Measurements from ENCODE around the gene MET. TPM values are rescaled to one million over a fixed set of nuclear protein-coding genes. Genes with fewer than 3 reads are reported as not detected.
"Not testable (repeated sequence)": the region's sequence is repeated elsewhere in the genome, so short reads cannot be mapped to it uniquely, and the experiment has no call there.

The MET gene
- total RNA-seq, 1 donor from 2014 or later: 59.4 TPM

DNA sequence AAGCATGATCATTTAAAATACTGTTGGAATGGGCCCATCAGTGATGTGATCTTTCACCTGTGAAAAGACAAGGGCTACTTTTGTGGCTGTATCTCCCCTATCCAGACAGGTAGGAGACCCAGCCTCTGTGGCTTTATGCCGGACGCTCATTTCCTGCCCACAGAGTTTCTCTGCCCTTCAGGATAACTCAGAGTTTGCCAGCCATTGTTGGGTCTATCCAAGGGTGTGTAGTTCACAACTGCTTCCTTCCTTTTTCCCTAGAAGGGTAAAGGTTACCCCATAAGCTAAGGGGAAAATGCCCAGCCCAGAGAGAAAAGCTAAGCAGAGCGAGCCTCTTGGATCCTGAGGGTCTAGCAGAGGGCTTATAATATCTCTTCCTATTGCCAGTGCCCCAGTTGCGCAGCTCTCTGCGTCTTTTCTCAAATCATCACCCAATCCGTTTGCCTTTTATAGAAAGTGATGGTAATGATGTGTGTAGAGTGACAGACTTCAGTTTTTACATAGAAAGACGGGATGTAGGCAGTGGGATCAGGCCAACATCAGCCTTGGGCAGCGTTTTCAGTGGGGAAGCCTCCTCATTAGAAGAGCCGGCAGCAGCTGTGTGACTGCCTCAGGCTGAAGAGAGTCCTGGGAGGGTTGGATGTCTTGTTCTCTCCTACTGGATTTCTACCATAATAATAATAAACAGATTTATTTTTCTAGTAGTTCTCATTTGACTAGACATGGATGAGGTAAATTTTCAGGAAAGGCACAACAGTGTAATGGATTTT lies 80.5 kb downstream of the MET start:
- DNase-seq (ENCODE audit: low spot score): no peak

GRCh38 chr7:116753130-116753529 lies 81.1 kb downstream of the MET start:
- DNase-seq (ENCODE audit: low spot score): no peak

DNA sequence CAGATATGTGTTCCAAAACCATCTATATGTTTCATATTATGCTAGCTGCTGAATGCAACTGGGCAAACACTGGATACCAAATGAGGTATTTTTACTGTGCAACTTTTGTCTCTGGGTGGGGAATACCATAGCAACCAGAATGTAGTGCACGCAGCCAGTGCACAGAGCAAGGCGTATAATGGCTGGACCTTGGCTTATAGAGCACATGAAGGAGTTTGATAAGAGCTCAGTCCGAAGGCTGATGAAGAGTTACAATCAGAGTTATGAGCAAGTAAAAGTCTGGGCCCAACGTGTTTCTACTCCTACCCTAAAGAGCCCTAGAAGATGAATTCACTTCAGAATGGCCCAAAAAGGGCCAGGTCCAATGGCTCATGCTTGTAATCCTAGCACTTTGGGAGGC lies 82.2 kb downstream of the MET start:
- no peak for DNase-seq (ENCODE audit: low spot score)

- no peak for DNase-seq (ENCODE audit: low spot score)
Observed at GRCh38 chr7:116757283-116757682, 85.3 kb downstream of the MET start.

GRCh38 chr7:116759642-116760041 lies 87.6 kb downstream of the MET start:
- not testable (repeated sequence) for DNase-seq (ENCODE audit: low spot score)

DNA sequence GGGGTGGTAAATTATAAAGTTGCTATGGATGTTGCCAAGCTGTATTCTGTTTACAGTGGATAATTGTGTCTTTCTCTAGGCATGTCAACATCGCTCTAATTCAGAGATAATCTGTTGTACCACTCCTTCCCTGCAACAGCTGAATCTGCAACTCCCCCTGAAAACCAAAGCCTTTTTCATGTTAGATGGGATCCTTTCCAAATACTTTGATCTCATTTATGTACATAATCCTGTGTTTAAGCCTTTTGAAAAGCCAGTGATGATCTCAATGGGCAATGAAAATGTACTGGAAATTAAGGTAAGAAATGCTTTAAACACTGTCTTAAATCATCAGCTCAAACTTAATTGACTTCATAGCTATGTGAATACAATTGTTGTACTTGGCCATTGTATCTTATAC lies 91.0 kb downstream of the MET start:
- no peak for DNase-seq (ENCODE audit: low spot score)

- no peak for DNase-seq (ENCODE audit: low spot score)
Observed at GRCh38 chr7:116763647-116764046, 91.7 kb downstream of the MET start.

- DNase-seq (ENCODE audit: low spot score): peak; percentile 21
Observed at GRCh38 chr7:116766881-116767280, 94.9 kb downstream of the MET start.

- no peak for DNase-seq (ENCODE audit: low spot score)
Observed at GRCh38 chr7:116769546-116769945, 97.5 kb downstream of the MET start.

- no peak for DNase-seq (ENCODE audit: low spot score)
Observed at GRCh38 chr7:116770941-116771340, 98.9 kb downstream of the MET start.

GRCh38 chr7:116771640-116772039 lies 99.6 kb downstream of the MET start:
- no peak for DNase-seq (ENCODE audit: low spot score)

- no peak for DNase-seq (ENCODE audit: low spot score)
Observed at GRCh38 chr7:116772423-116772863, 100.4 kb downstream of the MET start.

- no peak for DNase-seq (ENCODE audit: low spot score)
Observed at GRCh38 chr7:116772926-116773749, 101.1 kb downstream of the MET start.

DNA sequence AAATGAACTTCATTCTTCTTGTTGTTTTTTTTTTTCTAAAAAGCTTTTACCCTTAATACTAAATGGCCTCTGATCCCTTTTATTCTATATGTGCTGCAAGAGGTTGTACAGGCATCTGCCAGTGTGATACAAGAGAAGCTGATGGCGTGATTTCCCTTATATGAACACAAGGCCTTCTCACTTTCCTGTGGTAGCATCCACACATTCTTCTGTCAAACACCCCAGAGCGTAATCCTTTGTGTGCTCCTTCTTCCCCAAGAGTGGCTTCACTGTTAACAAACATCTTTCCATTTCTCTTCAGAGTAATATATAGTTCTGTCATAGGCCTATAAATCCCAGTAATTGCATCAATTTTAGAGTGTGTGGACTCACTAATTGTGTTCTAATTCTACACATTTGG lies 104.0 kb downstream of the MET start:
- DNase-seq (ENCODE audit: low spot score): no peak

GRCh38 chr7:116776610-116777289 lies 104.8 kb downstream of the MET start:
- peak; percentile 64 for DNase-seq (ENCODE audit: low spot score)

DNA sequence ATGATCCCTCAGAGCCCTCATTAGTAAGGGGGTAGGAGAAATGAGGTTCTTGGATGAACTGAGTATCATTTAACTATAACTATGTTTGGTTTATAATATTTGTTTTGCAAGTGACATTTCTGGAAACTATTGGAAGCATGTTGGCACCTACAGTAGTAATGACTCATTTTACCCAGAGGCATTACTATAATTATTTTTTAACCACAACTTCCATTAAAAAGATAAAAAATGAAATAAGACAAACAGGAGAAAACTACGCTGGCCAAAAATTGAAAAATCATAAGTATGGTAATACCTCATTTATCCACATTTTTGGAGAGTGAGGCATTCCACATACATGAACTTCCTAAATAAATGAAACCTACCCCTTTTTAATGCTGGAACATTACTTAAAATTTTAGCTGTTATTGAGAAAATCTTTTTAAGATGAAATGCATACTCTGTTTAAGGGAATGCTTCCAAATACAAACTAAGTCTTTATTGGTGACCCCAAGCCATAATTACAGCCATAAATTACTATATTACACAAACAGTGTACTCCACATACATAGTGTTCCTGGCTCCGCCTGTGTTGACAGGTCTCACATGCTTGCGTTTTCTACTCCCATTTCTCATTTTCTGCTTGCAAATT lies 105.8 kb downstream of the MET start:
- no peak for DNase-seq (ENCODE audit: low spot score)

- DNase-seq (ENCODE audit: low spot score): no peak
Observed at GRCh38 chr7:116779216-116779615, 107.2 kb downstream of the MET start.

DNA sequence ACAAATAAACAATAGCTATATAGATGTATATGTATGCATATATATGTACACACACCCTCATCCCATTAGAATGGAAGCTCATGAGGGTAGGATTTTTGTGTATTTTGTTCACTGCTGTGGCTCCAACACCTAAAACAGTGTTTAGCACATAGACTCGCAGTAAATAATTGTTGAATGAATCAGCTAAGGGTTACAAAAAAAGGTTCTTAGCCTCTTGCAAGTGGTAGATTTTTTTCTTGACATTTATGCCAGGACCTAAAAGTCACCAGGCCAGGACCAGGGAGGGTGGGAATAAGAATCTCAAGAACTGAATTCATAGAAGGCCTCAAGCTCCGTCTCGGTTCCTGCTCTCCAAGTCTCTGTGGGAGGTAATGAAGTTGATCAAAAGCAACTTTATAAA lies 107.9 kb downstream of the MET start:
- DNase-seq (ENCODE audit: low spot score): no peak

DNA sequence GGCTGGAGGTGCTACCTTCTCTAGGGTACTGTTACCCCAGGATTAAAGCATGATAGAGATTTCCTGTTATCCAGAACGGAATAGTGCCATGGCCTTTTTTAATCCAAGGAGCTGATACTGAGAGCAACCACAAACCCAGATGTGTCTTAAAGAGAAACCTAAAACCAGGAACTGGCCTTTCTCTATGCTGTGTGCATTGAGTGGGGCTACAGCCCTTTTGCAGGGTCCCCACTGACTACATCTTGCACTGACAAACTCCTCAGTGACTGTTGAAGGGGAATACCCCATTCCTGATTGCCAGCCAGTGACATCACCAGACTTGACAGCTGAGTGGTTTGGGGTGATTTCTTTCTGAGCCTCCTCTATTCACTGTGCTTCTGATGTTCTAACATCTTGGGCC lies 108.5 kb downstream of the MET start:
- DNase-seq (ENCODE audit: low spot score): no peak

DNA sequence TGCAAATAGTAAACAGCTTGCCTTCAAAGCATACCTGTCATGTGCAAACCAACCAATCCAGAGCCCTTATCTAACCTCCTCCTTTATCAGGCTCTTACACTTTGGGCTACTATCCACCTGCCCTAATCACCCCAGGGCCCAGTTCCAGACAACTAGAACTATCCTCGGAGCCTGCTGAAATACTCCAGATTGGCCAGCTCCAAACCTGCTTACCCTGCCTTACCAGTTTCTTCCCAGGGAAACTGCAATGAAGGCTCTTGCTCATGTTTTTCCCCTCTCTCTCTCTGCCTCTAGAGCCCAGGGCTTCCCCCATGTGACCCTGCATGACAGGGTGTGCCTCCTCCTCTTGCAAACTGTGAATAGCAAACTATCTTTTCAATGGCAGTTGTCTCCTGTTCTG lies 109.0 kb downstream of the MET start:
- DNase-seq (ENCODE audit: low spot score): peak; percentile 84

DNA sequence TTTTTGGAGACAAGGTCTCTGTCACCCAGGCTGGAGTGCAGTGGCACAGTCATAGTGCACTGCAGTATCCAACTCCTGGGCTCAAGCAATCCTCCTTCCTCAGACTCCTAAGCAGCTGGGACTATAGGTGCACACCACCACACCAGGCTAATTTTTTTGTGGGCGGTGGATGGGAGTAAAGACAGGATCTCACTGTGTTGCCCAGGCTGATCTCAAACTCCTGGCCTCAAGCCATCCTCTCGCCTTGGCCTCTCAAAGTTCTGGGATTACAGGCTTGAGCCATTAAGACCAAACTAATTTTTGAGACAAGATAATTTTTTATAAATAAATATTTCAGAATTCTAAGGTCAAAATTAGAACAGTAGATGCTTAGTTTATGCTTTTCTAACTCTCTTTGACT lies 109.6 kb downstream of the MET start:
- no peak for DNase-seq (ENCODE audit: low spot score)

- no peak for DNase-seq (ENCODE audit: low spot score)
Observed at GRCh38 chr7:116782177-116782711, 110.2 kb downstream of the MET start.
